Measurements from ENCODE around the gene MATN1. TPM values are rescaled to one million over a fixed set of nuclear protein-coding genes. Genes with fewer than 3 reads are reported as not detected.

The MATN1 gene
- polyA plus RNA-seq, 1 donor (not counting 4 experiments of a cell fraction or from before 2014, with no cell fraction given) = 0.05 TPM

GRCh38 chr1:30719406-30720270 is 3.7 kb downstream of the MATN1 start:
- Histone ChIP-seq H3K9me1 (ENCODE audit: control insufficient read depth, extremely low read depth, insufficient read depth, low read length) (no peaks in the 10 kb centered on the region), H3K4me2 (ENCODE audit: control insufficient read depth, extremely low read depth, insufficient read depth, low read depth, low read length) (peak overlapping the region; percentile 89), H4K20me1 (ENCODE audit: control insufficient read depth, extremely low read depth, insufficient read depth, low read length) (no peaks in the 10 kb centered on the region), H3K9me3 (ENCODE audit: control insufficient read depth, low read depth, low read length) (no peaks in the 10 kb centered on the region), H3K9ac (ENCODE audit: control insufficient read depth, extremely low read depth, insufficient read depth, low read length) (peak overlapping the region; percentile 89), H3K27ac (ENCODE audit: control insufficient read depth, insufficient read depth, low read length) (peak overlapping the region; percentile 87), H2AFZ (ENCODE audit: control insufficient read depth, low read length) (no peak overlapping the region), H3K4me1 (ENCODE audit: control insufficient read depth, extremely low read depth, insufficient read depth, low read length) (peaks cover 16% of the 10 kb centered on the region), H3K27me3 (ENCODE audit: control insufficient read depth, extremely low read depth, insufficient read depth, low read length) (no peaks in the 10 kb centered on the region), H3K79me2 (ENCODE audit: control insufficient read depth, insufficient read depth, low read length) (no peaks in the 10 kb centered on the region), H3K4me3 (ENCODE audit: control insufficient read depth in 2 of 3, extremely low read depth in 1 of 3, insufficient read depth in 2 of 3, low read depth in 1 of 3, low read length in 3 of 3) (peak overlapping the region; percentile 58 to 82 (median 72)), H3K36me3 (ENCODE audit: control insufficient read depth in 2 of 2, extremely low read depth in 1 of 2, insufficient read depth in 2 of 2, low read length in 2 of 2) (peaks cover 0 to 2% of the 10 kb centered on the region in 2 experiments)
- no peak for DNase-seq (ENCODE audit: low read depth, low spot score)
- dilution Hi-C loops (cut with MboI; ENCODE audit: extremely low pct_ligation_motif_present, low sequenced_read_pairs) = no loop called here
- no peak for FAIRE-seq
- TF ChIP-seq CTCF (optimal IDR thresholded peaks at IDR 0.05 in 1 of 3, IDR thresholded peaks at IDR 0.05 in 1 of 3, conservative IDR thresholded peaks at IDR 0.05 in 1 of 3; ENCODE audit: extremely low read depth in 1 of 3, insufficient read depth in 2 of 3, low read length in 3 of 3) = no peak
- TF ChIP-seq EZH2 (IDR thresholded peaks at IDR 0.05; ENCODE audit: low read length) = no peak

GRCh38 chr1:30718636-30719405 is 4.6 kb downstream of the MATN1 start:
- no peaks in the 10 kb centered on the region for H3K27me3 ChIP-seq (ENCODE audit: control insufficient read depth, extremely low read depth, insufficient read depth, low read length)
- peak; percentile 17 for FAIRE-seq
- dilution Hi-C loops (cut with MboI; ENCODE audit: extremely low pct_ligation_motif_present, low sequenced_read_pairs) = no loop called here
- DNase-seq (ENCODE audit: low read depth, low spot score) = peak; percentile 84
- H3K9me3 ChIP-seq (ENCODE audit: control insufficient read depth, low read depth, low read length) = no peaks in the 10 kb centered on the region
- H3K27ac ChIP-seq (ENCODE audit: control insufficient read depth, insufficient read depth, low read length) = peak overlapping the region; percentile 87
- peak overlapping the region; percentile 89 for H3K9ac ChIP-seq (ENCODE audit: control insufficient read depth, extremely low read depth, insufficient read depth, low read length)
- H3K79me2 ChIP-seq (ENCODE audit: control insufficient read depth, insufficient read depth, low read length) = no peaks in the 10 kb centered on the region
- peaks cover 0 to 2% of the 10 kb centered on the region in 2 experiments for H3K36me3 ChIP-seq (ENCODE audit: control insufficient read depth in 2 of 2, extremely low read depth in 1 of 2, insufficient read depth in 2 of 2, low read length in 2 of 2)
- H3K4me2 ChIP-seq (ENCODE audit: control insufficient read depth, extremely low read depth, insufficient read depth, low read depth, low read length) = peak overlapping the region; percentile 89
- no peaks in the 10 kb centered on the region for H3K9me1 ChIP-seq (ENCODE audit: control insufficient read depth, extremely low read depth, insufficient read depth, low read length)
- H3K4me1 ChIP-seq (ENCODE audit: control insufficient read depth, extremely low read depth, insufficient read depth, low read length) = peaks cover 21% of the 10 kb centered on the region
- H3K4me3 ChIP-seq (ENCODE audit: control insufficient read depth in 2 of 3, extremely low read depth in 1 of 3, insufficient read depth in 2 of 3, low read depth in 1 of 3, low read length in 3 of 3) = peak overlapping the region; percentile 58 to 82 (median 72)
- H4K20me1 ChIP-seq (ENCODE audit: control insufficient read depth, extremely low read depth, insufficient read depth, low read length) = no peaks in the 10 kb centered on the region
- peak overlapping the region; percentile 86 for H2AFZ ChIP-seq (ENCODE audit: control insufficient read depth, low read length)
- no peak for TF ChIP-seq EZH2 (IDR thresholded peaks at IDR 0.05; ENCODE audit: low read length)
- peak; percentile 76 to 93 (median 92) for TF ChIP-seq CTCF (optimal IDR thresholded peaks at IDR 0.05 in 1 of 3, IDR thresholded peaks at IDR 0.05 in 1 of 3, conservative IDR thresholded peaks at IDR 0.05 in 1 of 3; ENCODE audit: extremely low read depth in 1 of 3, insufficient read depth in 2 of 3, low read length in 3 of 3)

Data from keratinocyte (primary cell).